ENCODE data around the gene IPO11.

DNA sequence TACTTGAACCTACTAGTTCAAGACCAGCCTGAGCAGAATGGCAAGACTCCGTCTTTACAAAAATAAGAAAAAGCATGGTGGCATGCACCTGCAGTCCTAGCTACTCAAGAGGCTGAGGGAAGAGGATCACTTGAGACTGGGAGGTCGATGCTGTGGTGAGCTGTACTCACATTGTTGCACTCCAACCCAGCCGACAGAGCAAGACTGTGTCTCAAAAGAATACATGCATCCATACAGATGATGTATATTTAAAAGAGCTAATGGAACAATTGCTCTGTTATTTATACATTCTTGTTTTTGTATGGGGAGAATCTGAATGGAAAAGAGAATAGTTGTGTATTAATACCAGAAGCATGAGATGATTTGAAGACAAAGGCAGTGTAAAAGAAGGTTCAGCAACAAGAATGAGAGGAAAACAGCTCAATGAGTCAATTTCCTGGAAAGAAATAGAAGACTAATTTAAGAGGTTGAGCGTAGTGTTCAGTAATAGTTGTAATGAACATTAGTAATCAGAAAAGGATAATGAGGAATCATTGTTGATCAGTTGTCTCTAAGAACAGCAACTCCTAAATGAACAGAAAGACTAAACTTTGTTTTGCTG lies 164.1 kb downstream of the IPO11 start:
- no peak for TF ChIP-seq EZH2 (IDR thresholded peaks at IDR 0.05; ENCODE audit: borderline replicate concordance, low read depth, low read length, poor library complexity, severe bottlenecking)
- TF ChIP-seq, protein P1, sequence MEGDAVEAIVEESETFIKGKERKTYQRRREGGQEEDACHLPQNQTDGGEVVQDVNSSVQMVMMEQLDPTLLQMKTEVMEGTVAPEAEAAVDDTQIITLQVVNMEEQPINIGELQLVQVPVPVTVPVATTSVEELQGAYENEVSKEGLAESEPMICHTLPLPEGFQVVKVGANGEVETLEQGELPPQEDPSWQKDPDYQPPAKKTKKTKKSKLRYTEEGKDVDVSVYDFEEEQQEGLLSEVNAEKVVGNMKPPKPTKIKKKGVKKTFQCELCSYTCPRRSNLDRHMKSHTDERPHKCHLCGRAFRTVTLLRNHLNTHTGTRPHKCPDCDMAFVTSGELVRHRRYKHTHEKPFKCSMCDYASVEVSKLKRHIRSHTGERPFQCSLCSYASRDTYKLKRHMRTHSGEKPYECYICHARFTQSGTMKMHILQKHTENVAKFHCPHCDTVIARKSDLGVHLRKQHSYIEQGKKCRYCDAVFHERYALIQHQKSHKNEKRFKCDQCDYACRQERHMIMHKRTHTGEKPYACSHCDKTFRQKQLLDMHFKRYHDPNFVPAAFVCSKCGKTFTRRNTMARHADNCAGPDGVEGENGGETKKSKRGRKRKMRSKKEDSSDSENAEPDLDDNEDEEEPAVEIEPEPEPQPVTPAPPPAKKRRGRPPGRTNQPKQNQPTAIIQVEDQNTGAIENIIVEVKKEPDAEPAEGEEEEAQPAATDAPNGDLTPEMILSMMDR (conservative IDR thresholded peaks at IDR 0.05; ENCODE audit: low read depth, low read length), result no peak

Measured in A673 (cell line).